Activated CD4-positive, alpha-beta T cell treated with anti-CD3 and anti-CD28 coated beads for 36 hours (primary cell): ENCODE data around the gene CNTN2. TPM values are rescaled to one million over a fixed set of nuclear protein-coding genes. Genes with fewer than 3 reads are reported as not detected.

Experiments used
- ATAC-seq: fragments of 200-7000 bp; cut with Tn5 transposase; one replicate; pipeline ENCODE4 v1.10.0; 2021; ENCODE audit warnings: mild to moderate bottlenecking, moderate library complexity
- CTCF ChIA-PET: fragments of 350-600 bp; sonication (Branson Sonifier 250); formaldehyde crosslinking; loops from one replicate; lab custom pipeline; 2021; ENCODE audit warnings: antibody characterized with exemption; lab: Charles Lee
- POLR2A ChIA-PET: fragments of 350-600 bp; sonication (Branson Sonifier 250); formaldehyde crosslinking; loops from one replicate; lab custom pipeline; 2021; ENCODE audit warnings: antibody characterized with exemption, inconsistent platforms; lab: Charles Lee
- DNase-seq: peaks from one replicate; pipeline ENCODE4 v3.0.0-alpha.2; 2020
- H3K27ac Mint-ChIP-seq: one replicate; pipeline ENCODE4 v1.8.0; 2021; ENCODE audit warnings: mixed read lengths
- H3K27me3 Mint-ChIP-seq: one replicate; pipeline ENCODE4 v1.8.0; 2021; ENCODE audit warnings: mixed read lengths
- H3K36me3 Mint-ChIP-seq: one replicate; pipeline ENCODE4 v1.8.0; 2021; ENCODE audit warnings: low read depth, mixed read lengths
- H3K4me1 Mint-ChIP-seq: one replicate; pipeline ENCODE4 v1.8.0; 2021; ENCODE audit warnings: mixed read lengths
- H3K4me3 Mint-ChIP-seq: one replicate; pipeline ENCODE4 v1.8.0; 2021; ENCODE audit warnings: mild to moderate bottlenecking, moderate library complexity, mixed read lengths
- H3K9me3 Mint-ChIP-seq: one replicate; pipeline ENCODE4 v1.8.0; 2021; ENCODE audit warnings: low read depth, mixed read lengths
- intact Hi-C, 2 experiments: fragments of 100-400 bp; cut with DNase I in 1 of 2; cut with micrococcal nuclease in 1 of 2; formaldehyde crosslinking; loops; one replicate each; pipeline versions ENCODE4 v1.14.2 to v1.15.1; 2022 to 2024; cut with DNase I, micrococcal nuclease
- total RNA-seq, 2 experiments: library from RNA; stranded (reverse); gene quantifications; one replicate each; pipeline ENCODE4 v1.2.3, GENCODE V29; 2021

Gene CNTN2
- total RNA-seq, 2 experiments from 2014 or later, result not detected

DNA sequence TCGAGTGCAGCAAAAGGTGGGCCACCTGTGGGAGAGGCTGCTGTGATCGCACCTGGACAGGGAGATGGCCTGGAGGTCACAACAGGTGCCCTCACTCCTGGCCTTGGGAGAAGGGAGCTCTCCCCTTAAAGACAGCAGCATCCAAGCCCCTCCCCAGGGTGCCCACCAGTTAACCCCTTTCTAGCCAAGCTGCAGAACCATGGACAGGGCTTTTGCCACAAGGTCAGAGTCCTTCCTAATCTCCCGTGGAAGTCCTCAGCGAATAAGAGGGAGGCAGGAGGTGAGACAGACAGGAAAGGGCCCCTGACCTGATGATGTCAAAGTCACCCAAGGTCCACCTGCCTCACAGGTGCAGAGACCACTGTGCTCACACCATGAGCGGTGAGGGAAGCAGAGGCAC is 1.7 kb downstream of the CNTN2 start:
- Mint-ChIP-seq H3K27me3 (peaks cover 38% of the 10 kb centered on the region), H3K9me3 (no peaks in the 10 kb centered on the region), H3K4me1 (no peaks in the 10 kb centered on the region), H3K36me3 (no peaks in the 10 kb centered on the region), H3K4me3 (no peak overlapping the region), H3K27ac (no peak overlapping the region)
- DNase-seq (no peak), ATAC-seq (no peak)
- ChIA-PET CTCF (no interaction called here), POLR2A (no interaction called here)
- intact Hi-C loops, result no loop called here

DNA sequence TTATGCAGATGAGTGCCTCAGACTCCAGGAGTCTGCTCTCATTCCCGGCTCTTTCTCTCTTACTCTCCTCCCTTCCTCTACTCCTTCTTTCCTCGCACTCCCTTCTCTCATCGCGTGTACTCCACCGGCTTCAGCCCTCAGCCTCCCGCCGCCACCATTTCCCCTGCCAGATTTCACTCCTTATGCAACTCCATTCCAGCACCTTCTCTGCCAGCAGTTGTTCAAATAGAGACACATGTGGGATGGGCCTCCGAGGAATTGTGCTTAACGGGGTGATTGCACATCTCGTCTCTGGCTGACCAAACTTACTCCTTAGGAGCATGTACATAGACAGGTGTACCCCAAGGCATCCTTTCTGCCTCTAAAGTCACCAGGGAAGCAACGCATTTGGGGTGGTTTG is 2.1 kb downstream of the CNTN2 start:
- Mint-ChIP-seq H3K27ac (no peak overlapping the region), H3K36me3 (no peaks in the 10 kb centered on the region), H3K4me3 (no peak overlapping the region), H3K4me1 (no peaks in the 10 kb centered on the region), H3K27me3 (peaks cover 34% of the 10 kb centered on the region), H3K9me3 (no peaks in the 10 kb centered on the region)
- POLR2A ChIA-PET, result no interaction called here
- ATAC-seq, result no peak
- CTCF ChIA-PET, result no interaction called here
- intact Hi-C loops, result no loop called here
- DNase-seq, result no peak

DNA sequence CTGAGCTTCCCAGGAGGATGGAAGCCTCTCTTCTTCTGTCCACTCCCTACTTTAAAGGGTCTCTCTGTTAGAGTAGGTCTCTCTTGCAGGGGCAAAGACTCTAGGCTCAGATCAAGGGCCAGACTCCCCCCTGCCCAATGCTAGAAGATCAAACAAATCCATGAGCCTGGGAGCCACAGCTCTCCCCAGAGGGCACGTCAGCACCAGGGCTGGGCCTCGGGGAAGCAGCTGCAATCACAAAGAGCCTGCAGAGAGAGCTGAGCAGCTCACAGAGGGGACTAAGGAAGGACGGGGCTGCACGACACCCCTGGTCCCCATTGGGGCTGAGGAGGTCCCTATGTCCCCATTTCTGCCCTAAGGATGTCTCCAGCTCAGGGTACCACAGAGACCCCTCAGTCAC is 3.9 kb downstream of the CNTN2 start:
- ATAC-seq, result no peak
- H3K27ac Mint-ChIP-seq, result no peak overlapping the region
- no peaks in the 10 kb centered on the region for H3K36me3 Mint-ChIP-seq
- H3K4me1 Mint-ChIP-seq, result no peaks in the 10 kb centered on the region
- H3K9me3 Mint-ChIP-seq, result no peaks in the 10 kb centered on the region
- DNase-seq, result no peak
- peaks cover 23% of the 10 kb centered on the region for H3K27me3 Mint-ChIP-seq
- CTCF ChIA-PET, result interaction anchor here (0.5 to 0.6 kb wide), 2 partner anchors 20 to 81 kb away, joined by 3 read pairs; no protein-coding TSS in a partner anchor
- POLR2A ChIA-PET, result no interaction called here
- intact Hi-C loops, result no loop called here
- no peak overlapping the region for H3K4me3 Mint-ChIP-seq

DNA sequence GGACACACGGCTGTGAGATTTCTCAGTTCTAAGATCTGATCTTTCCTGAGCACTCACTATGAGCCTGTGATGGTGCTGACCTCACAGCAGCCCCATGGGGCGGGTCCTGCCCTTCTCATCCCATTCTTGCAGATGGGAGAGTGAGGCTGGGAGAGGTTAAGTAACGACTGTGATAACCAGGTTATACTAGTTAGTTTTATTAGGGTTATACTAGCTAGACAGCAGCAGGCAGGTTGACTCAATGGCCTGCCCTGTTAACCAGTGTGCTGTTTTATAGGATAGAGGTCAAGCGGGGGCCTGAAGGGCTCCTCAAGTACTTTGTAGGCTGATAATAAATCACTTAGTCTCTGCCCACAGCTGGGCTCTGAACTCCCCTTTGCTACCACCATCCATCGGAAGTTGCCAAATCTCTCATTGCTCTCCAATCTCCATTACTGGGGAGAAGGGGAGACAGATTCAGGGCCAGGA is 4.8 kb downstream of the CNTN2 start:
- DNase-seq, result no peak
- peaks cover 18% of the 10 kb centered on the region for H3K27me3 Mint-ChIP-seq
- no peak for ATAC-seq
- H3K27ac Mint-ChIP-seq, result no peak overlapping the region
- no peak overlapping the region for H3K4me3 Mint-ChIP-seq
- H3K4me1 Mint-ChIP-seq, result no peaks in the 10 kb centered on the region
- ChIA-PET POLR2A (no interaction called here), CTCF (interaction anchor here (0.9 kb wide), 1 partner anchor 59 kb away, joined by 4 read pairs; no protein-coding TSS in a partner anchor)
- no peaks in the 10 kb centered on the region for H3K36me3 Mint-ChIP-seq
- intact Hi-C loops, result no loop called here
- no peaks in the 10 kb centered on the region for H3K9me3 Mint-ChIP-seq

DNA sequence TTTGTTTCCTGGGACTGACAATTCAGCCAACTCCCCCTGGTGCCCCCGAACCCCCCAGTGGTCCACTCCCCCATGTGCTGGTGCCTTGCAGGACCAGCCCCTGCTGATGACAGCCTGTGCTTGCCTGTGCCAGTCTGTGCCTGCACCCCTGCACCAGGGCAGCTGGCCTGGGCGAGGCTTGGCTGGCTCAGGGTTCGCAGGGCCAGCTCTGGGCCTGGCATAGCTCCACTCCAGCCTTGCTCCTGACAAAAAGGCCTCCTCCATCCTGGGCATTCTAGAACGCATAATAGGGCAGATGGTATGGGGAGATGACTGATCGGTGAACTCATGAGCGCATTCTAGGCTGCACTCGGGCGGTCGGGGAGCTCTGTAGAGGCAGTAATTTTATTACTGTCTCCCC is 5.4 kb downstream of the CNTN2 start:
- no peaks in the 10 kb centered on the region for H3K9me3 Mint-ChIP-seq
- ChIA-PET CTCF (interaction anchor here (0.6 to 0.9 kb wide), 2 partner anchors 59 to 306 kb away, joined by 3 to 4 read pairs; no protein-coding TSS in a partner anchor), POLR2A (no interaction called here)
- no peaks in the 10 kb centered on the region for H3K36me3 Mint-ChIP-seq
- H3K27me3 Mint-ChIP-seq, result peaks cover 18% of the 10 kb centered on the region
- H3K4me1 Mint-ChIP-seq, result no peaks in the 10 kb centered on the region
- ATAC-seq (no peak), DNase-seq (no peak)
- no peak overlapping the region for H3K27ac Mint-ChIP-seq
- no peak overlapping the region for H3K4me3 Mint-ChIP-seq
- intact Hi-C loops, result no loop called here

DNA sequence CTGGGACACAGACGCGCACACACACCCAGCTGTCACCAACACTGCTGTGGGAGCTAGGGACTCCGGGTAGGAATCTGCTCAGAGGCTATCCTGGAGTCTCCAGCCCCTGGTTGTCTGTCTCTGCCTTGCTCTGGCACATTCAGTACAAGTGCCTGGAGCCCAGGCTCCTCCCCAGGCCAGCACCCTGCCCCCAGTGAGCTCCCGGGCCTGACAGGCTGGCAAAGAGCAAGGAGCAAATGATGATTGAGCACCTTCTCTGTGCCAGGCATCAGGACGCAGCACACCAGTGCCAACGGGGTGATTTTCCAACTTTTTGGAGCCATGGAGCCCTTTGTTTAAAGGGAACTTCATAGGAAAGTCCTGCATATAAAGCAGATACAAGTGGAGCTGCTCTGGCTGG is 6.5 kb downstream of the CNTN2 start:
- POLR2A ChIA-PET, result no interaction called here

DNA sequence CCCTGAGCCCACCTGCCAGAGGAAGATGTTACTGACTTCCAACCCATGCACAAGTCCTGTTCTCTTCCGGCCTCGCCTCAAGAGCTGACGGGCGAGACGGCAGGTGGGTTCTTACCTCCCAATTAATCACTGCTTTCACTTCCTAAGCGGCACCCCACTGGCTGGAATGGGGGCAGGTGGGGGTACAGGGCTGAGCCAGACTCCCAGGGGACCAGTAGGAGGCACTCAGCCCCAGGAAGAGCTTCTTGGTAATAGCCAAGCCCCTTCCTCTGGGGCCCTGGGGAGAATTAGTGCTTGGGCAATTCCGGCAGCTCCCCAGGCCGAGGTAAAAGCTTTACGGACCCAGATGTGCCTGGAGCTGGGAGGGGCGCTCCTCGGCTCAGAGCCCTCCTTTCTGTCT is 9.7 kb downstream of the CNTN2 start:
- no peak for DNase-seq

More for the DNA sequence above, 6.5 kb downstream of the CNTN2 start:
- peaks cover 11% of the 10 kb centered on the region for H3K27me3 Mint-ChIP-seq
- no peaks in the 10 kb centered on the region for H3K4me1 Mint-ChIP-seq
- H3K9me3 Mint-ChIP-seq, result no peaks in the 10 kb centered on the region
- no peak for DNase-seq
- no peak for ATAC-seq
- no peak overlapping the region for H3K27ac Mint-ChIP-seq
- no peak overlapping the region for H3K4me3 Mint-ChIP-seq
- CTCF ChIA-PET, result interaction anchor here (0.6 to 1.7 kb wide), 2 partner anchors 12 to 243 kb away, joined by 4 to 8 read pairs; no protein-coding TSS in a partner anchor
- H3K36me3 Mint-ChIP-seq, result no peaks in the 10 kb centered on the region
- intact Hi-C loops, result no loop called here

DNA sequence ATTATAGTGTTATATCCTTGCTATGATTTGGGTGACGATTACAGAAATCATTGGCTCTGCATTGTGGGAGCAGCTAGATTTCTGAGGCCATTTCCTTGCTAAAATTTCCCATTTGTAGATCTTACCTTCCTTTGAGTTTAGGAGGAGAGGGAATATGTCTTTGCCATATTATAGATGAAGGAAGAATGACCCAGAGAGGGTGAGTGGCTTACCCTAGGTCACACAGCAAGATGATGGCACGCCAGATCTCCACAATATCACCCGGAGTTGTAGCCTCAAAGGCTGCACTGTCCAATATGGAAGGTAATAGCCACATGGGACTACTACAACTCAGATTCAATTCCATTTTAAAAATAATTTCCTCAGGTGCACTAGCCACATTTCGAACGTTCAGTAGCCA is 10.3 kb downstream of the CNTN2 start:
- no peak for DNase-seq
- Mint-ChIP-seq H3K27me3 (no peaks in the 10 kb centered on the region), H3K36me3 (no peaks in the 10 kb centered on the region), H3K4me3 (no peak overlapping the region), H3K9me3 (no peaks in the 10 kb centered on the region), H3K27ac (no peak overlapping the region), H3K4me1 (no peaks in the 10 kb centered on the region)
- intact Hi-C loops, result no loop called here
- POLR2A ChIA-PET, result no interaction called here
- ATAC-seq, result no peak
- CTCF ChIA-PET, result interaction anchor here (0.6 to 1.9 kb wide), 3 partner anchors 8 to 273 kb away, joined by 3 to 13 read pairs (median 3); no protein-coding TSS in a partner anchor

More for the DNA sequence above, 9.7 kb downstream of the CNTN2 start:
- ChIA-PET POLR2A (no interaction called here), CTCF (interaction anchor here (0.7 to 1.9 kb wide), 2 partner anchors 9 to 273 kb away, joined by 3 to 13 read pairs; no protein-coding TSS in a partner anchor)
- no peak overlapping the region for H3K4me3 Mint-ChIP-seq
- intact Hi-C loops, result no loop called here
- H3K27me3 Mint-ChIP-seq, result no peaks in the 10 kb centered on the region
- no peaks in the 10 kb centered on the region for H3K9me3 Mint-ChIP-seq
- H3K27ac Mint-ChIP-seq, result no peak overlapping the region
- no peaks in the 10 kb centered on the region for H3K36me3 Mint-ChIP-seq
- H3K4me1 Mint-ChIP-seq, result no peaks in the 10 kb centered on the region
- ATAC-seq, result no peak

DNA sequence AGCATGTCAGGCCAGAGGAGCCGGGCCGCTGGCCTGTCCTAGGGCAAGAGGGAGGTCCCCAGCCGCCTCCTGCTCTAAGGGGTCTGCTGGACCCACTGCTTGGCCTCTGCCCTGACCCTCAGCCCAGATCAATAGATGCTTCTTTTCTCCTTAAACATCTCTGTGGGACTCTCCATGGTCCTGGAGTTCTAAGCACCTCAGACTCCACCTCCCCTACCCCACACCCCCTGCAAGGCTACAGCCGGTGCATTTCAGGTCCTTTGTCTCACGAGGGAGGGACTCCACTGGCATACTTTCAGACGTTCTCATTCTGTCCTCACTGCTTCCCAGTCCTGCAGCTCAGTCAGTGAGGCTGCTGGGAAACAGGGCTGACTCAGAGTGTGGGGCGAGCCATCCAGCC is 11.0 kb downstream of the CNTN2 start:
- Mint-ChIP-seq H3K4me1 (no peaks in the 10 kb centered on the region), H3K27ac (no peak overlapping the region), H3K9me3 (no peaks in the 10 kb centered on the region), H3K27me3 (no peaks in the 10 kb centered on the region), H3K4me3 (no peak overlapping the region), H3K36me3 (no peaks in the 10 kb centered on the region)
- DNase-seq (no peak), ATAC-seq (no peak)
- ChIA-PET CTCF (no interaction called here), POLR2A (no interaction called here)
- intact Hi-C loops, result no loop called here

DNA sequence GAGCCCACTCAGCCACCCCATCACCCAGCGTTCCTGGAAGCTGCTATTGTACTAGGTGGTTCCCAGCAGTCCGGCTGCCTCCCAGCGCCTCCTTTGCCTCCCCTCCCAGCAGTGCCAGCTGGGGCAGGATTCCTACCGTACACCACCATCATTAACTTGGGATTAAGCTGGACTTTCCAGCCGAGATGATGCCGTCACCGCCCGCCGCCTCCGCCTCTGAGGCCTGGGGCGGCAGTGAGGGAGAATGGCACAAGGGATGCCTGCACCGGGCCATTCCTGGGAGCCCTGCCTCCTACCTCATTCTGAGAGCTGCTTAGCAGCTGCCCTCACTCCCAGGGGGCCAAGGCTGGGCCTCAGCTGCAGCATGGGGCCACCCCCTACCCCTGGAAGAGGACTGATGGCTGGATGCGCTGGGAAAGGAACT is 13.2 kb downstream of the CNTN2 start:
- no peak for ATAC-seq
- ChIA-PET CTCF (interaction anchor here (0.6 to 1.3 kb wide), 2 partner anchors 114 to 189 kb away, joined by 3 read pairs; no protein-coding TSS in a partner anchor), POLR2A (no interaction called here)

DNA sequence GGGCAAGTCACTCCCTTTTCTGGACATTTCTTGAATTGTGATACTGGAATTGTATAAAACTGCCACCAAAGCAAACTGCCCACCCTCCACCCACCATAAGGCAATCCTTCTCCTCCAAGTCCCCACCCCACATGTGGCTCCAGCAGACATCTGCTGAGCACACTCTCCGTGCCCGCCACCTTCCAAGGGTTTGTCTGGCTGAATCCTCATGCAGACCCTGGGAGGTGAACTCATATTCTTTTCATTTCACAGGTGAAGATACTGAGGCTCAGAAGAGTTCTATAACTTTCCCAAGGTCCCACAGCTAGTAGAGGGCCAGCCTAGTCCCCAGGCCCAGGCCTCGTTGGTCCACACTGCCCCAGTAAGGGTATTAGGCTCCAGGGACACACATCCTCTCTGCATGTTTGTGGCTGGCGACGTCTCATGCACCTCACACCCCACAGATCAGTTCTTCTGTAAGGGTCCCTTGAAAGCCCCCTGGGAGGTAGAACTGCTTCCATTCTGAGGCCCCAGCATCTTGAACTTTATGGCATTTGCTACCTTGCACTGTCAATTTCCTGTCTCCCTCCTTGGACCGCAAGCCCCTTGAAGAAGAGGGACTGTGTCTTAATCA is 14.1 kb downstream of the CNTN2 start:
- Mint-ChIP-seq H3K27me3 (no peaks in the 10 kb centered on the region), H3K36me3 (no peaks in the 10 kb centered on the region), H3K9me3 (no peaks in the 10 kb centered on the region), H3K4me1 (peaks cover 3% of the 10 kb centered on the region), H3K4me3 (no peak overlapping the region), H3K27ac (no peak overlapping the region)
- DNase-seq (no peak), ATAC-seq (no peak)
- ChIA-PET CTCF (interaction anchor here (1.3 kb wide), 1 partner anchor 115 kb away, joined by 3 read pairs; no protein-coding TSS in a partner anchor), POLR2A (no interaction called here)
- intact Hi-C loops, result no loop called here

More for the DNA sequence above, 13.2 kb downstream of the CNTN2 start:
- Mint-ChIP-seq H3K9me3 (no peaks in the 10 kb centered on the region), H3K36me3 (no peaks in the 10 kb centered on the region), H3K27ac (no peak overlapping the region), H3K4me1 (no peaks in the 10 kb centered on the region), H3K4me3 (no peak overlapping the region), H3K27me3 (no peaks in the 10 kb centered on the region)
- no peak for DNase-seq
- intact Hi-C loops, result no loop called here
